ENCODE data around the gene AFTPH. TPM values are rescaled to one million over a fixed set of nuclear protein-coding genes. Genes with fewer than 3 reads are reported as not detected.

AFTPH gene
- 33.4 TPM for total RNA-seq

GRCh38 chr2:64523666-64524603 lies at the start of gene AFTPH:
Gene AFTPH (plus strand): TSS chr2:64524328. CDS start chr2:64551475, 27,147 bp downstream.
- Histone ChIP-seq H3K27me3 (no peaks in the 10 kb centered on the region), H3K4me1 (peaks cover 19% of the 10 kb centered on the region), H3K36me3 (no peaks in the 10 kb centered on the region), H3K4me3 (peak within 1 kb of the TSS; percentile 63 to 87), H3K9me3 (no peaks in the 10 kb centered on the region), H3K27ac (peak within 1 kb of the TSS; percentile 91)
- DNase-seq (ENCODE audit: extremely low spot score in 2 of 2) = peak; percentile 99
- intact Hi-C loops (cut with DNase I) = loop anchor here (10.0 kb wide), 1 partner anchor 341 kb away; no protein-coding TSS in a partner anchor
- peak; percentile 95 to 97 for TF ChIP-seq POLR2AphosphoS5 (IDR thresholded peaks at IDR 0.05; ENCODE audit: insufficient read depth in 1 of 2, low read depth in 1 of 2)
- TF ChIP-seq POLR2A (IDR thresholded peaks at IDR 0.05) = peak in 1 of 2 donors; percentile 75
- no peak for TF ChIP-seq CTCF (IDR thresholded peaks at IDR 0.05)

GRCh38 chr2:64474636-64475035 lies 49.5 kb upstream of the AFTPH start:
- Histone ChIP-seq H3K36me3 (no peaks in the 10 kb centered on the region), H3K27ac (no peak overlapping the region), H3K4me1 (no peaks in the 10 kb centered on the region), H3K27me3 (no peaks in the 10 kb centered on the region), H3K9me3 (no peaks in the 10 kb centered on the region), H3K4me3 (no peak overlapping the region)
- no peak for TF ChIP-seq CTCF (IDR thresholded peaks at IDR 0.05)
- no peak for TF ChIP-seq POLR2AphosphoS5 (IDR thresholded peaks at IDR 0.05; ENCODE audit: insufficient read depth in 1 of 2, low read depth in 1 of 2)
- TF ChIP-seq POLR2A (IDR thresholded peaks at IDR 0.05) = no peak
- intact Hi-C loops (cut with DNase I) = no loop called here
- DNase-seq (ENCODE audit: extremely low spot score in 2 of 2) = no peak

GRCh38 chr2:64477037-64477436 lies 47.1 kb upstream of the AFTPH start:
- Histone ChIP-seq H3K4me3 (no peak overlapping the region), H3K9me3 (no peaks in the 10 kb centered on the region), H3K4me1 (no peaks in the 10 kb centered on the region), H3K36me3 (no peaks in the 10 kb centered on the region), H3K27me3 (no peaks in the 10 kb centered on the region), H3K27ac (no peak overlapping the region)
- DNase-seq (ENCODE audit: extremely low spot score in 2 of 2) = no peak
- TF ChIP-seq POLR2A (IDR thresholded peaks at IDR 0.05) (no peak), POLR2AphosphoS5 (IDR thresholded peaks at IDR 0.05; ENCODE audit: insufficient read depth in 1 of 2, low read depth in 1 of 2) (no peak), CTCF (IDR thresholded peaks at IDR 0.05) (no peak)
- intact Hi-C loops (cut with DNase I) = no loop called here

- peak in 1 of 2 donors; percentile 58 for DNase-seq (ENCODE audit: extremely low spot score in 2 of 2)
- Histone ChIP-seq H3K36me3 (no peaks in the 10 kb centered on the region), H3K27me3 (no peaks in the 10 kb centered on the region), H3K4me3 (no peak overlapping the region), H3K4me1 (no peaks in the 10 kb centered on the region), H3K9me3 (no peaks in the 10 kb centered on the region), H3K27ac (no peak overlapping the region)
- no peak for TF ChIP-seq POLR2A (IDR thresholded peaks at IDR 0.05)
- TF ChIP-seq POLR2AphosphoS5 (IDR thresholded peaks at IDR 0.05; ENCODE audit: insufficient read depth in 1 of 2, low read depth in 1 of 2) = no peak
- no peak for TF ChIP-seq CTCF (IDR thresholded peaks at IDR 0.05)
- intact Hi-C loops (cut with DNase I) = no loop called here
Measured at GRCh38 chr2:64477979-64478378, 46.1 kb upstream of the AFTPH start.

Data from vagina (tissue), 2 donors.